HUES48 (cell line): ENCODE results near the gene TCF7L2.

ENCODE experiments used
- H3K27ac ChIP-seq: one replicate; pipeline ENCODE4 v1.7.0; 2013; ENCODE audit warnings: low read depth, low read length, inconsistent platforms
- H3K27me3 ChIP-seq: 2 replicates; pipeline ENCODE4 v1.6.1; 2013; ENCODE audit warnings: mild to moderate bottlenecking, low read length; ENCODE audit not compliant: control insufficient read depth, insufficient read depth
- H3K36me3 ChIP-seq: 2 replicates; pipeline ENCODE4 v1.6.1; 2013; ENCODE audit warnings: low read length; ENCODE audit not compliant: control insufficient read depth, insufficient read depth
- H3K4me1 ChIP-seq: 2 replicates; pipeline ENCODE4 v1.6.1; 2013; ENCODE audit warnings: mild to moderate bottlenecking, low read length; ENCODE audit not compliant: control insufficient read depth, insufficient read depth
- H3K4me3 ChIP-seq: 2 replicates; pipeline ENCODE4 v1.5.1; 2013; ENCODE audit warnings: mild to moderate bottlenecking, low read depth, low read length
- H3K9ac ChIP-seq: 2 replicates; pipeline ENCODE4 v1.6.1; 2013; ENCODE audit warnings: mild to moderate bottlenecking, low read depth, low read length, moderate library complexity
- H3K9me3 ChIP-seq: 2 replicates; pipeline ENCODE4 v1.6.1; 2013; ENCODE audit warnings: low read length; ENCODE audit not compliant: control insufficient read depth, insufficient read depth

The TCF7L2 gene

DNA sequence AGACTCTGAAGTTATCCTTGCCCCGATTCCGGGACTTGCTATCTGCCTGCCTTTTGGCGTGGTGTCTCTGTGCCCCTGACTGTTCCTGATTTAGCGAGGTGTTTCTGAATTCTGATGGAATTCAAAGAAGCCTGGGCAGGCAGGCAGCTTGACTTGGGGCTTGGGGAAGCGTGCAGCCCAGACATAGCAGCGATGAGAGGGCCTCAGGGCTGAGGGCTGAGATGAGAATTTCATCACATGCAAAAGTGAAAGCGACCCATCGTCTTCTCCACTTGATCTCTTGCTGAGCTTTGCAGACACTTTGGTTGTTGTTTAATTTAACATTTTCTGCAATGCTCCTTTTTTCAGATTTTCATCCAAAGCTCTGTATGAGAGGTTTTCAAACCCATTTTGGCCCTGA is 57.8 kb downstream of the TCF7L2 start:
- H3K27ac ChIP-seq: no peak overlapping the region
- no peak overlapping the region for H3K4me3 ChIP-seq
- peaks cover 41% of the 10 kb centered on the region for H3K36me3 ChIP-seq
- H3K27me3 ChIP-seq: no peaks in the 10 kb centered on the region
- H3K9ac ChIP-seq: no peak overlapping the region
- no peaks in the 10 kb centered on the region for H3K9me3 ChIP-seq
- H3K4me1 ChIP-seq: peaks cover 40% of the 10 kb centered on the region

DNA sequence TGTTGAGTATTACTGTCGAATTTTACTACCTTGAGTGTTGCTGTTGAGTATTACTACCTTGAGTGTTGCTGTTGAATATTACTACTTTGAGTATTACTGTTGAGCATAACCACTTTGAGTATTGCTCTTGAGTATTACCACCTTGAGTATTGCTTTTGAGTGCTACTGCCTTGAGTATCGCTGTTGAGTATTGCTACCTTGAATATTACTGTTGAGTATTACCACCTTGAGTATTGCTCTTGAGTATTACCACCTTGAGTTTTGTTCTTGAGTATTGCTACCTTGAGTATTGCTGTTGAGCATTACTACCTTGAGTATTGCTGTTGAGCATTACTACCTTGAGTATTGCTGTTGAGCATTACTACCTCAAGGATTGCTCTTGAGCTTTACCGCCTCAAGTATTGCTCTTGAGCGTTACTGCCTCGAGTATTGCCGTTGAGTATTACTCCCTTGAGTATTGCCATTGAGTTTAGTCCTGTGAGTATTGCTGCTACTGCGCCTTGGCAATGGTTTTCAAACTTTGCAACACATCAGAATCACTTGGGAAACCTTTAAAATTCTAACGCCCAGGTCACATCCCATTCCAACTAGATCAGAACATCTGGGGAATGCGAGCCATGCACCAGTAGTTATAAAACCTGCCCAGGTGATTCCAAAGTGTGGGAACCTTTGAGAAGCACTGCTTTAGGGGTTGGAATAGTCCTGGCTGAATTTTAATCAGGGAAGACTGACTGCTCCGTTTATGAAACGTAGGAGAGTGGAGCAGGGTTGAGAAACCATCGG is 61.7 kb downstream of the TCF7L2 start:
- H3K27ac ChIP-seq: no peak overlapping the region
- no peak overlapping the region for H3K4me3 ChIP-seq
- no peaks in the 10 kb centered on the region for H3K27me3 ChIP-seq
- peaks cover 22% of the 10 kb centered on the region for H3K36me3 ChIP-seq
- no peaks in the 10 kb centered on the region for H3K9me3 ChIP-seq
- no peak overlapping the region for H3K9ac ChIP-seq
- H3K4me1 ChIP-seq: peaks cover 40% of the 10 kb centered on the region

DNA sequence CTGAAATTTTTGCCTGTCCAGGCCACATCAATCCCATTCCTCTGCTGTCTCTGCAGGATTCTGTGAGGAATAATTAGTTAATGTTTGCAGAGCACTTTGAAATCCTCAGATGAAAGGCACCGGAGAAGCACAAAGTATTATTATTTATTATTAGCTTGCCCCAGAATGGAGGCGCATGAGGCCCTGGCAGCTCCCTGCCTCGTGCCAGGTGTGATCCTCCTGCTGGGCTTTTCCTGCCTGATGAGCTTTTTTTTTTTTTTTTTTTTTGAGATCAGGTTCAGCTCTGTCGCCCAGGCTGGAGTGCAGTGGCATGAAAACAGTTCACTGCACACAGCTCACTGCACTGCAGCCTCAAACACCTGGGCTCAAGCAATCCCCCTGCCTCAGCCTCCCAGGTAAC is 65.2 kb downstream of the TCF7L2 start:
- no peak overlapping the region for H3K27ac ChIP-seq
- no peak overlapping the region for H3K4me3 ChIP-seq
- H3K9me3 ChIP-seq: no peaks in the 10 kb centered on the region
- H3K9ac ChIP-seq: no peak overlapping the region
- no peaks in the 10 kb centered on the region for H3K27me3 ChIP-seq
- H3K4me1 ChIP-seq: peaks cover 69% of the 10 kb centered on the region
- H3K36me3 ChIP-seq: no peaks in the 10 kb centered on the region; the same call in 1 of the 2 replicates

DNA sequence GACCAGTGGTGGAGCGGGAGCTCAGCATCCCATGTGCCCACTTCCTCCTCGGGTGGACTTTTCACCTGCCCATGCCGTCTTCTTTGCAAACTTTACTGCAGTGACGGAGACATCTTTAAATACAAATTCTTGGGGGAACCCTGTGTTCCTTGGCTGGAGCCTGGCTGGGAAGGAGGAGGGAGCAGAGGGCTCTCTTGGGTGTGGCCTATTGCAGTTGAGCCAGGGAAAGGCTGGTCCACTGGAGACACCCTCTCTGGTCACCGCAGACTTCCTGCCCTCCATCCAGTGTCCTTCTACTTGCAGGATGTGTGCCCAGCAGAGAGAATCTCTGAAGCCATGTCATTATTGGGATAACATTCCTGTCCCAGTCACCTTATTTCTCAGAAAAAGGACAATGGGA is 67.3 kb downstream of the TCF7L2 start:
- H3K4me3 ChIP-seq: no peak overlapping the region
- no peak overlapping the region for H3K27ac ChIP-seq
- H3K36me3 ChIP-seq: peaks cover 9% of the 10 kb centered on the region
- no peaks in the 10 kb centered on the region for H3K27me3 ChIP-seq
- no peaks in the 10 kb centered on the region for H3K9me3 ChIP-seq
- H3K9ac ChIP-seq: no peak overlapping the region
- H3K4me1 ChIP-seq: peaks cover 63% of the 10 kb centered on the region

DNA sequence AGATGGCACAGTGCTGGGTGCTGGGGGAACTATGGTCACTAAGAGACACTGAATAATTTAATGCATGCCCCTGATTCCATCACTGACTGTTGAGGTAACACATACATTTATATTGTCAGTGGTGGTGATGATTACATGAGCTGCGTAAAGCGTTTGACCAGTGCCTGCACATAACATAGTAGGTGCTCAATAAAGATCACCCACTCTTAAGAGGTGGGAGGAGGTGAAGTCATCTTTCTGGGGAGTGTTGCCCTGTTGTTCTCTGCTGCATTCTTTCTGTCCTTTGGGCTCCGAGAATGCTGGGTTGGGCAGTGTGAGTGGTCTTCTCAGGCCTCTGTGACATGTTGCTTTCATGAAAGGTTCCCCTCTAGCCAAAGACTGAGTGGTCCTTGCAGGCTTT is 68.0 kb downstream of the TCF7L2 start:
- H3K4me3 ChIP-seq: no peak overlapping the region
- no peak overlapping the region for H3K27ac ChIP-seq
- H3K27me3 ChIP-seq: no peaks in the 10 kb centered on the region
- peaks cover 61% of the 10 kb centered on the region for H3K4me1 ChIP-seq
- H3K9me3 ChIP-seq: no peaks in the 10 kb centered on the region
- peaks cover 9% of the 10 kb centered on the region for H3K36me3 ChIP-seq
- H3K9ac ChIP-seq: no peak overlapping the region

DNA sequence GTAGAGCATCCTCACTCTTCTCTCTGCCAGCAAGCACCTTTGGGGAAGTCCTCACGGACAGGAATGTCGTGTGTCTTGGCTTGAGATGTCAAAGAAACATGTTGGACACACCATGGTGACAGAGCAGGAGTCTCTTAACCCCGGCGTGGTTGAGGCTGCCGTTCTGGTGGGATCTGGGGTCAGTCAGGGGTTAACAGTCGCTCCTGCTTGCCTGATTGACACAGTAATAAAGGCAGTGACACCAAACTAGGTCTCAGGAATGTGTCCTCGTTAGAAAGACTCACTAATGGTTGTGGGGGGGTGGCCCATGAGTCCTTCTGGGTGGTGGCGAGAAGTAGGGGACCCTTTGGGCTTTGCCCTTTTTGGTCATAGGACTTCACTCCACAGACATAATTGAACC is 69.0 kb downstream of the TCF7L2 start:
- Histone ChIP-seq H3K36me3 (peaks cover 9% of the 10 kb centered on the region), H3K4me1 (peaks cover 54% of the 10 kb centered on the region), H3K27ac (peak overlapping the region; percentile 45)

DNA sequence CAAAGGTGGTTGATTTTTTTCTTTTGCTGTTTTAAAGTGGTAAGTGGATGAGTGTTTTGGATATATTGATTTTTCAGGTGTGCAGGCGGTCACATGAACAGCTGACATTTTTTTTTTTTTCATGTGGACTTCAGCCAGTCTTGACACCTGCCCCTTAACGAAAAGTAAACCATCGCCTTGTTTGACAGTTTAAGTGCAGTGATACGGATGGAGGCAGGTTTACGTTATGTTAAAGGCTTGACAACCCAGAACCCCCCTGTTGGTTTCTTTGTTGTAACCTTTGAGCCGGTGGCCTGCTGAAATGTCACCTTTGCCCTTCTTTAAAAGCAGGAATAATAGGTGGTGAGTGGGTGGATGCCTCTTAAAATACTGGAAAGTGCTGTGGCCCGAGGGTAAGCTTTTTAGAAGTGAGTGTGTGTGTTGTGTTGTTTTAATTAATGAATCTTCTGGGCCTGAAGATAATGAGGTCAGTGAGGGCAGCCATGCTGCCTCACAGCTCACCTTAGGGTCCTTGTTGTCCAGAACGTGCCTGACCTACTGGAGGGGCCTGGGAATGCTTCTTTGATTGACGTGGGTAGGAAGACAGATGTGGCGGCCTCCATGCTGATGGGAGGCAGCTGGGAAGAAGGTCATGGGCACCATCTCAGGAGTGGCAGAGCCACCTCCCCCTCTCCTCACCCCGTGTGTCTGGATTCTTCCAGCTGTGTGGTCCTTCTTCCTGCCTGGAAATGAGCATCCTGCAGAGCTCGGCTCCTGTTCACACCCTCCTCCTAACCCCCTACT is 69.8 kb downstream of the TCF7L2 start:
- H3K4me1 ChIP-seq: peaks cover 51% of the 10 kb centered on the region
- no peaks in the 10 kb centered on the region for H3K27me3 ChIP-seq
- no peak overlapping the region for H3K9ac ChIP-seq
- H3K9me3 ChIP-seq: no peaks in the 10 kb centered on the region
- H3K27ac ChIP-seq: peak overlapping the region; percentile 45
- no peak overlapping the region for H3K4me3 ChIP-seq
- peaks cover 9% of the 10 kb centered on the region for H3K36me3 ChIP-seq

More for the DNA sequence above, 69.0 kb downstream of the TCF7L2 start:
- no peaks in the 10 kb centered on the region for H3K9me3 ChIP-seq
- H3K4me3 ChIP-seq: no peak overlapping the region
- no peaks in the 10 kb centered on the region for H3K27me3 ChIP-seq
- no peak overlapping the region for H3K9ac ChIP-seq

DNA sequence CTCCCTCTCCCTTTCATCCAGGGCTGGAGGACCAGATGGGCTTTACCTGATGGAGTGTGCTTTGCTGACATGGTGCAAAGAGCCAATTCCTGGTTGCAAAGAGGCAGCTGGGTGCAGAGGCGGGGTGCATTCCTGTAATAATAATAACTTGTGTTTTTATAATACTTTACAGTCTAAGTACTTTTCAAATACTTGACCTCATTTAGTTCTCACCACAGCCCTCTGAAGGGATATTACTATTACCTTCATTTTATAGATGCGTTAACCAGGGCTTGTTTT is 70.4 kb downstream of the TCF7L2 start:
- Histone ChIP-seq H3K4me3 (no peak overlapping the region), H3K9ac (no peak overlapping the region), H3K4me1 (peaks cover 51% of the 10 kb centered on the region), H3K36me3 (peaks cover 9% of the 10 kb centered on the region), H3K27me3 (no peaks in the 10 kb centered on the region), H3K9me3 (no peaks in the 10 kb centered on the region), H3K27ac (peak overlapping the region; percentile 39)

DNA sequence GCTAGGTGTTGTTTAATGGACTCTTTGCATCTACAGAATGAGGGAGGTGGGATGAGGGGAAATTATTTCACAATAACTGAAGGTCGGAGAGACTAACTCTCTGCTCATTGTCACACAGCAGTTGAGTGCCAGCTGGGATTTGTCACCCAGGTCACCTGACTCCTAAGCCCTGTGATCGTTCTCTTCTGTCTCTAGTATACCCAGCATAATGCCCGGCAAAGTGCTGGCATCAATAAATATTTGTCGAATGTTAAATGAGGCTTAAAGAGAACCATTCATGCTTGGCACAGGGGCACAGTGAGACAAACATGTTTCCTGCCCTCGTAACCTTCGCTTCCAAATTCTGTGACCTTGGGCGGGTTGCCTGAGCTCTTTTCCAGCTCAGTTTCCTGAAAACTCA is 70.8 kb downstream of the TCF7L2 start:
- Histone ChIP-seq H3K4me1 (peaks cover 47% of the 10 kb centered on the region), H3K9me3 (no peaks in the 10 kb centered on the region), H3K4me3 (no peak overlapping the region), H3K27me3 (no peaks in the 10 kb centered on the region), H3K27ac (no peak overlapping the region), H3K36me3 (peaks cover 9% of the 10 kb centered on the region), H3K9ac (no peak overlapping the region)

DNA sequence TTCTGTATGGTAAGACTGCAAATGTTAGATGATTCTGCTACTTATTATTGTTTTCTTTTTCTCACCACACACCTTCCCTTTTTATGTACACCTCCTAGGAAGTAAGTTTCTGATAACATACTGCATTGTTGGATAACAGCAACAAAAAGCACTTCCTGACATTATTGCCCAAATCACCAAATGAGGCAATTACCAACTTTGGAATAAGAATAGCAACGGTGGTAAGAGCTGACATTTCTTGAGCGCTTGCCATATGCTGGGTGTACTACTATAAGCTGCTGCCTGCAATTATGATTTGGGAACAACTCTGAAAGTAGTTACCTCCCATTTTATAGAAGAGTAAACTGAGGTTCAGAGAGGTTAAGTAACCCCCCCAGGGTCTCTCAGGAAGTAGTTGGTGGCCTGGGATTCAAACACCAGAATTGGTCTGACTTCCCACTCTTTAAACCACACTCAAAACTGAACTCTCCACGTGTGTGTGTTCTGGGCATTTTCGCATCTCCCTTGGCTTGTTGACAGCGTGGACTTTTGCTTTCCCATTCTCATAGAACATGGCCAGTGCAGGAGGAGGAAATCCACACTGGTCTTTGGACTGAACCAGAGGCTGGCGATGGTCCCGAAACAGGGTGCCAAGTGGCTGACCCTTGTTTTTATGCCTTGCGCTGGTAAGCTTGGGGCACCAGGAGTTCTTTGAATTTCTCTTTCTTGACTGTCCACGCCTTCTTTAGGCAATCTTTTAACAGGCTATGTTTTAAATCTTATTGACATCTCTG is 71.4 kb downstream of the TCF7L2 start:
- H3K9ac ChIP-seq: no peak overlapping the region
- H3K27me3 ChIP-seq: no peaks in the 10 kb centered on the region
- peaks cover 50% of the 10 kb centered on the region for H3K4me1 ChIP-seq
- H3K27ac ChIP-seq: no peak overlapping the region
- no peaks in the 10 kb centered on the region for H3K9me3 ChIP-seq
- peaks cover 9% of the 10 kb centered on the region for H3K36me3 ChIP-seq
- H3K4me3 ChIP-seq: no peak overlapping the region

DNA sequence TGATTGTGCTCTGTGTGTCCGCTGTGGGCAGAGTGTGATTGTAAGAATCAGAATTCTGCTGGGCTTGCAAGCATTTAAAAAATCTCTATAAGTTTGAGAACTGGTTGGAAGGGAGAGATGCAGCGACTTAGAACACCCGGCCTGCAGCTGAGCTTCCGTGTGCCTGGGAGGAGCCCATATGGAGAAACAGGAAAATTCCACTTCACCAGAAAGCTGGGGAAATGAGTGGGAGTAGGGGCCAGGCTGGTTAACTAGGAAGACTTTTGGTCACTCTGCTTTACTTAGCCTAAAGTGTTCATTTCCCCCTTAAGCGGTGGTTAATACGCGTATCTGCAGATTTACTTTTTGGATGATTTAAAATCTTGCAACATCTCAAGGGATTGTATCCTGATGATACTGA is 72.2 kb downstream of the TCF7L2 start:
- Histone ChIP-seq H3K9ac (no peak overlapping the region), H3K4me1 (peaks cover 50% of the 10 kb centered on the region), H3K27ac (no peak overlapping the region), H3K9me3 (no peaks in the 10 kb centered on the region), H3K27me3 (no peaks in the 10 kb centered on the region), H3K4me3 (no peak overlapping the region), H3K36me3 (peaks cover 9% of the 10 kb centered on the region)
